Activated CD4-positive, alpha-beta memory T cell treated with anti-CD3 and anti-CD28 coated beads, Interleukin-2, amount 10 ng/mL, durations not matched to agents 7 days and 5 days (primary cell): ENCODE results near the gene HES5. TPM values are rescaled to one million over a fixed set of nuclear protein-coding genes. Genes with fewer than 3 reads are reported as not detected.

ENCODE experiments used
- CTCF ChIA-PET: fragments of 350-600 bp; sonication (Branson Sonifier 250); formaldehyde crosslinking; loops from one replicate; lab custom pipeline; 2021; ENCODE audit warnings: antibody characterized with exemption, inconsistent platforms; lab: Charles Lee
- POLR2A ChIA-PET: fragments of 350-600 bp; sonication (Branson Sonifier 250); formaldehyde crosslinking; loops from one replicate; lab custom pipeline; 2021; ENCODE audit warnings: antibody characterized with exemption; lab: Charles Lee
- DNase-seq: peaks from one replicate; pipeline ENCODE4 v3.0.0-alpha.2; 2020
- H3K27ac Mint-ChIP-seq: one replicate; pipeline ENCODE4 v1.8.0; 2021; ENCODE audit warnings: mild to moderate bottlenecking, mixed read lengths
- H3K27me3 Mint-ChIP-seq: one replicate; pipeline ENCODE4 v1.8.0; 2021; ENCODE audit warnings: mixed read lengths
- H3K36me3 Mint-ChIP-seq: one replicate; pipeline ENCODE4 v1.8.0; 2021; ENCODE audit warnings: low read depth, mixed read lengths
- H3K4me1 Mint-ChIP-seq: one replicate; pipeline ENCODE4 v1.8.0; 2021; ENCODE audit warnings: mixed read lengths
- H3K4me3 Mint-ChIP-seq: one replicate; pipeline ENCODE4 v1.8.0; 2021; ENCODE audit warnings: mild to moderate bottlenecking, mixed read lengths
- H3K9me3 Mint-ChIP-seq: one replicate; pipeline ENCODE4 v1.8.0; 2021; ENCODE audit warnings: mixed read lengths
- total RNA-seq, 2 experiments: library from RNA; stranded (reverse); gene quantifications; one replicate each; pipeline ENCODE4 v1.2.3, GENCODE V29; 2021

HES5 gene
- total RNA-seq, 2 experiments from 2014 or later: not detected

DNA sequence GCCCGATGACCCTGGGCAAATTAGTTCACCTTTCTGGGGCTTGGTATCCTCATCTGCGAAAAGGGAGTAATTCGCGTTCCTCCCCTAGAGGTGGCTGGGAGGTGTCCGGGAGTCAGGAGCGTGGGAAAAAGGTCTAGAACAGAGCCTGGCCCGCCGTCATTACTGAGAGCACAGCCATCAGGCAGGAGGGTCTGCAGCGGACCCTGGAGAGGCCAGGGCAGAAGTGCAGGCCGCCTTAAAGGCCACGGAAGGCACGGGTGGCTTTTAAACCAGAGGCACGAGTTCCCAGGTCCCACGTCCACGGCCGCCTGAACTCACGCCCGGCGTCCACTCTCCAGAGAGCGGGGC, 4.5 kb downstream of the HES5 start:
- ChIA-PET CTCF (interaction anchor here (1.0 to 4.2 kb wide), 6 partner anchors 16 to 617 kb away, joined by 3 to 81 read pairs (median 8); partner anchors contain the start of genes PRXL2B and TNFRSF14), POLR2A (interaction anchor here (1.2 to 13.2 kb wide), 11 partner anchors 9 to 270 kb away, joined by 3 to 228 read pairs (median 6); partner anchors contain the start of genes MORN1, PEX10, PRXL2B and RER1)
- Mint-ChIP-seq H3K4me3 (peak overlapping the region; percentile 80), H3K4me1 (peaks cover 47% of the 10 kb centered on the region), H3K9me3 (no peaks in the 10 kb centered on the region), H3K36me3 (peaks cover 37% of the 10 kb centered on the region), H3K27me3 (peaks cover 15% of the 10 kb centered on the region), H3K27ac (peak overlapping the region; percentile 93)
- no peak for DNase-seq

DNA sequence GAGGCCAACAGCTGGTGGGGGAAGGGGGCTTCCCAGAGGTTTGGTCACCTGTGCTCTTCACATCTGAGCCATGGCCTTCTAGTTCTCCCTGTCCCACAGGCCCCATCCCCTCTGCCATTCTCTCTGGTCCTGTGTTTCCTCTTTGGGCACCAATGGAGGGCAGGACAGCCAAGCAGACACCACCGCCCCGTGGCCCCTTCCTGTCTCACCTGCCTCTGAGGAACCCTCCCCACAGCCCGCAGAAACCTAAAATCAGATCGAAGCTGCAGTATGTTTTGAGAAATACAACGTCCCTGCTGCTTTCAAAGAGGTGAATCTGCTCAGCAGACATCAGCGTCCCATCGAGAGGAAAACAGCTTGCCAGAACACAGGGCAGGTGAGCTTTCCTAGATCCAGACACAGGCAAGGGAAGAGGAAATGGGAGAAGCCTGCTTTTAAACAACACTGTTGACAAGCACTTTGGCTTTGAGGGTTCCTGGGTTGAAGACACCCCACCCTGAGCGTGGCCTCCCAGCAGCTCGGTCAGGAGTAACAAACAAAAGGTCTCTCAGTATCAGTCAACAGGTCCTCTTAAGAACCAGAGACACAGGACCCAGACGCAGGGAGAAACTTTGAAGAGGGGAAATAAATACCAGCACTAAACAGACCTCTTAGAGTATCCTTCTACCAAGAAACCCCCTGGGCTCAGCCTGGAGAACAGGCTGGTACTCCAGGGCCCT, 6.0 kb downstream of the HES5 start:
- H3K4me3 Mint-ChIP-seq: peak overlapping the region; percentile 80
- H3K9me3 Mint-ChIP-seq: no peaks in the 10 kb centered on the region

DNA sequence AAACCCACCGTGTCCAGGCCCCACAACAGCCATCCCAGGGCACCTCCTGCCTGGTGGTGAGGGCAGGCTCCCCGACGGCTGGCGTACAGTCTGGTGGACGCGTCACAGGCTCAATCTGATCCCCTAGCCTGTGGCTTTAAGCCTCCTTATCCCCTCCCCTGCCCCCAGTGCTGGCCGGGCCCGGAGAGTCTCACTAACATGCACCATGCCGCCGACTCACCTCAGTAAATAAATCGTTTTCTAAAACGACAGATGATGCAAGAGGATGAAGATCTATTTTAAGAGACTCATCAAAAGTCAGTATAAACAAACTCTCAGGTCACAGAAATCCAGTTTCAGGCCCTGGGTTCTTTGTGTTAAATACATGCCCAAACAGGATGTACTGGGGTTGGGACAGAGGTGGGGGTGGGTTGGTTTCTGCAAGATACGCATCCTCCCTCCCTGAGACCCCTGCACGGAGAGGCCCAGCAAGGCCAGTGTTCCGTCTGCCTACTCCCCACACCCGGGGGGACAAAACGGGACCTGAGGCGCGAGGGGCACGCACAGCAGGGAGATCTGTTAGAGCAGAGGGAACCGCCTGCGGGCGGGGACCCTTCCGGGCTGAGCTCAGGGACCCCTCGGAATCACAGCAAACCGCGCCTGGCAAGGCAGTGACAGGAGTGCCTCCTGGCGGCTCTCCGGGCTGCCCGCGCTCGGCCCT, 6.7 kb downstream of the HES5 start:
- ChIA-PET POLR2A (interaction anchor here (1.2 to 13.2 kb wide), 10 partner anchors 8 to 328 kb away, joined by 3 to 228 read pairs (median 6); partner anchors contain the start of genes FAAP20, PRXL2B and TNFRSF14), CTCF (interaction anchor here (0.9 to 4.2 kb wide), 10 partner anchors 24 to 328 kb away, joined by 3 to 81 read pairs (median 6); partner anchors contain the start of genes FAAP20, PEX10, PRXL2B and TNFRSF14)
- peak overlapping the region; percentile 80 for H3K4me3 Mint-ChIP-seq
- H3K36me3 Mint-ChIP-seq: peaks cover 47% of the 10 kb centered on the region
- H3K27ac Mint-ChIP-seq: peak overlapping the region; percentile 93
- peaks cover 40% of the 10 kb centered on the region for H3K4me1 Mint-ChIP-seq
- no peaks in the 10 kb centered on the region for H3K9me3 Mint-ChIP-seq
- peaks cover 6% of the 10 kb centered on the region for H3K27me3 Mint-ChIP-seq
- no peak for DNase-seq

More for the DNA sequence above, 6.0 kb downstream of the HES5 start:
- POLR2A ChIA-PET: interaction anchor here (0.6 to 13.2 kb wide), 13 partner anchors 9 to 329 kb away, joined by 3 to 228 read pairs (median 5); partner anchors contain the start of genes FAAP20, MORN1, PRXL2B and RER1
- H3K27ac Mint-ChIP-seq: peak overlapping the region; percentile 93
- CTCF ChIA-PET: interaction anchor here (0.7 to 4.2 kb wide), 11 partner anchors 23 to 329 kb away, joined by 3 to 81 read pairs (median 4); partner anchors contain the start of genes FAAP20, PEX10, PRXL2B and TNFRSF14
- H3K27me3 Mint-ChIP-seq: peaks cover 12% of the 10 kb centered on the region
- peak; percentile 81 for DNase-seq
- peaks cover 45% of the 10 kb centered on the region for H3K4me1 Mint-ChIP-seq
- peaks cover 40% of the 10 kb centered on the region for H3K36me3 Mint-ChIP-seq

DNA sequence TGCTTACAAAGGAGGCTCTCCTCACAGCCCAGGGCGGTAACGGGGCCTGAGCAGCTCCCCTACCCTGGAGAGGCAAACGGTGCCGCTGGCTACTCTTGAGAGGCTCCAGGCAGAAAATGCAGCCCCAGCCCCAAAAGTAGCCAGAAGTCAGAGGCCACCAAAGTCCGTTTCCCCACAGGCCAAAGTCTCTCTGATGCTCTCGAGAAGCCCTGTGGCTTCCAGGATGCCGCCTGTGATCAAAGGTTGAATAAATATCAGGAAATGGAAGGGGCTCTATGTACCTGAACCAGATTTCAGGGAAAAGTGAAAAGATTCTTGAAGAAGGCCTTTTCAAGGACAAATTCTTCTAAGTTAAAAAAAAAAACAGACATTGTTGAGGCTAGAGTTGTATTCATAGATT, 7.8 kb downstream of the HES5 start:
- H3K27ac Mint-ChIP-seq: no peak overlapping the region
- H3K36me3 Mint-ChIP-seq: peaks cover 54% of the 10 kb centered on the region
- peaks cover 3% of the 10 kb centered on the region for H3K27me3 Mint-ChIP-seq
- H3K4me3 Mint-ChIP-seq: no peak overlapping the region
- POLR2A ChIA-PET: no interaction called here
- peaks cover 36% of the 10 kb centered on the region for H3K4me1 Mint-ChIP-seq
- no peaks in the 10 kb centered on the region for H3K9me3 Mint-ChIP-seq
- CTCF ChIA-PET: no interaction called here
- DNase-seq: no peak

DNA sequence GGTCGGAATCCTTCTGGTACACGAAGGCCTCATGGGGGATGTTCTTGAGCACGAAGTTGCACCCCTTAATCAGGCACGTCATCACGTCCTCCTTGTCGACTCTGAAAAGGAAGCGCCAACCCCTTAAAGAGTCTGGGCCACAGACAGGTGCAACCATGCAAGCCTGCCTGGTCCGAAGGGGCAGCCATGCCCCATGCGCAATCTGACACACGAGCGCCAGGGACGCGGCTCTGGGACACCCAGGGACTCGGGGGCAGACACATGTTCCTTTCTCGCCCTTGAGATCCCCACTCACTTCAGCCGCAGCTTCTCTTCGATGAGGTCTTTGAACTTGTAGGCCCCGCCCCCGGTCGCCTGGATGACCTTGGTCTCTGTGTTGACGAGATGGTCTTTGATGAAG, 9.3 kb downstream of the HES5 start:
- H3K4me1 Mint-ChIP-seq: peaks cover 30% of the 10 kb centered on the region
- peaks cover 62% of the 10 kb centered on the region for H3K36me3 Mint-ChIP-seq
- no peak for DNase-seq
- no peaks in the 10 kb centered on the region for H3K9me3 Mint-ChIP-seq
- ChIA-PET CTCF (no interaction called here), POLR2A (no interaction called here)
- no peak overlapping the region for H3K4me3 Mint-ChIP-seq
- no peaks in the 10 kb centered on the region for H3K27me3 Mint-ChIP-seq
- no peak overlapping the region for H3K27ac Mint-ChIP-seq

DNA sequence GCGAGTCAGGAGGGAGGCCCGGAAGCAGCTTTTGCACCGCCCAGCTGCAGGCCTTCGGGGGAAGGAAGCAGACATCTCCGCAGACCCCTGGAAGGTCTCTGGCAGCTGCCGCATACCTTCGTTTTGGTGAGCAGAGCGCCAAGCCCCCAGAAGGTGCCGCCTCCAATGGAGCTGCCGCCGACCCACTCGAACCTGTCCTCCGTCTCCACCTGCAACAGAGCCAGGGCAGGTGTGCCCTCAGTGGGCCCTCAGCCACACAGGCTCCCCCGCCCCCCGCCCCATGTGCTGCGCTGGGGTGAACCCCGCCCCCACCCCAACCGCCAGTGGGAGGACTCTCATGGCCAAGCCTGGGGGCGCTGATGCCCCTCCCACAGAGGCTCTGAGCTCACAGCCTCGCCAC, 9.9 kb downstream of the HES5 start:
- H3K36me3 Mint-ChIP-seq: peaks cover 63% of the 10 kb centered on the region

DNA sequence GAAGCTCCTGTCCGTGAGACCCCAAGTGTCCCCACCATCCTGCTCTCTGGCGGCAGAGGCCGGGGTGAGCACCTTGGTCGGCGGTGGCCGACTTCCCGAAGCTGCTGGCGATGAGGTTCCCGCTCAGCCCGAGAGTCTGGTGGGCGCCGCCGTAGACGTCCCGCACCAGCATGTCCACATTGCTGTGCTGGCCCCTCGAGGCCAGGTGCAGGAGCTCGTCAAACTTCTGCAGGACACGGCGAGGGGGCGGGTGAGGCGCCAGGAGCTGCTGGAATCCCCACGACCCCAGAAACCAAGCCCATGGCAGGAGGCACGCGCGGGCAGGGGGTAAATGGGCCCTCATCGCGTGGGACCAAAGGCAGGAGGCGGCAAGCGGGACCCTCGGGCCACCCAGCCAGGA, 10.3 kb downstream of the HES5 start:
- POLR2A ChIA-PET: no interaction called here
- CTCF ChIA-PET: no interaction called here

More for the DNA sequence above, 9.9 kb downstream of the HES5 start:
- Mint-ChIP-seq H3K27ac (no peak overlapping the region), H3K9me3 (no peaks in the 10 kb centered on the region), H3K27me3 (no peaks in the 10 kb centered on the region), H3K4me3 (no peak overlapping the region), H3K4me1 (peaks cover 30% of the 10 kb centered on the region)
- DNase-seq: no peak
- POLR2A ChIA-PET: no interaction called here
- CTCF ChIA-PET: no interaction called here

DNA sequence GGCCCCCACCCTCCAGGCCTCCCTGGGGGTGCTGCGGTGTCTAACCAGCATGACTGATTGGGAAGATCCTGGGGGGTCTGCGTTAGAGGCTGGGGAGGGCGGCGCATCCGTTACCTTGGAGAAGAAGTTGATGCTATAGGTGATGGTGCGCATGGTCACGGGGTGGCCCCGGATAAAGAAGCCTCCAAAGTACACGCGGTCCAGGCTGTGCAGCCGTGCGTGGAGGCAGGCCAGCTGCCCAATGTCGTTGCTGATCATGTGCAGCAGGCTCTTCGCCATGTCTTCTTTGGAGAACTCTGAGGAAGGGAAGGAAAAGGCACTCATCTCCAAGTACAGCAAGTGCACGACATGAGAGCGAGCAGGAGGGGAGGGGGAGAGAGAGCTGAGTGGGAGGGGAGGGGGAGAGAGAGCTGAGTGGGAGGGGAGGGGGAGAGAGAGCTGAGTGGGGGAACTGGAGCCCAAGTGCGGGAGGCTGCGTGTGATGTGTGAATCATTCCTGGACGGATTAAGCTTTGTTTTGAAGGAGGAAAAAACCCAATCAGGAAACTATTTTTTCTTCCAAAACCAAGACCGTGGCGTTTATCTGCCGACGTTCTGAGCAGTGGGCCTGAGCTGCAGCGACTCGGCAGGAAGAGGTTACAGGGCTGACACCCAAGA, 10.9 kb downstream of the HES5 start:
- CTCF ChIA-PET: no interaction called here
- POLR2A ChIA-PET: no interaction called here
- no peaks in the 10 kb centered on the region for H3K27me3 Mint-ChIP-seq

More for the DNA sequence above, 10.3 kb downstream of the HES5 start:
- peaks cover 60% of the 10 kb centered on the region for H3K36me3 Mint-ChIP-seq
- DNase-seq: no peak
- H3K27ac Mint-ChIP-seq: no peak overlapping the region
- H3K4me1 Mint-ChIP-seq: peaks cover 25% of the 10 kb centered on the region
- H3K9me3 Mint-ChIP-seq: no peaks in the 10 kb centered on the region
- no peak overlapping the region for H3K4me3 Mint-ChIP-seq
- no peaks in the 10 kb centered on the region for H3K27me3 Mint-ChIP-seq

DNA sequence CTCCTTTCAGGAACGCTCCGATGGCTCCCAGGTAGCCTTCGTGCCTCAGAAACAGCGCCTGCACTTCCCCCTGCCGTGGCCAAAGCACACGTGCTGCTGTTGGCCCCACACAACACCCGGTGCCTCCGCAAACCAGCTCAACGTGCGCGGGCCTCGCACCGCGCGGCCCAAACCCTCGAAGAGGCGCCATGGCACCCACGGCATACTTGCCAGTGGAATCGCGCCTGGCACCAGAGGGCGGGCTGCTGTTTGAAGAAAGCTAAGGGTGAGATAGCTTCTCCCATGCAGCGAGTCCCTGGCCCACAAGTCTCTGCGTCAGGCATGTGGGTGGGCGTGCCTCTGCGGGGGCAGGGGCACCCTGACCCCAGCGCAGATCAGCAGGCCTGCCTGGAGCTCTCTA, 11.5 kb downstream of the HES5 start:
- POLR2A ChIA-PET: no interaction called here
- Mint-ChIP-seq H3K4me1 (peaks cover 13% of the 10 kb centered on the region), H3K9me3 (no peaks in the 10 kb centered on the region), H3K4me3 (no peak overlapping the region), H3K27ac (no peak overlapping the region), H3K27me3 (no peaks in the 10 kb centered on the region), H3K36me3 (peaks cover 58% of the 10 kb centered on the region)
- CTCF ChIA-PET: no interaction called here
- no peak for DNase-seq

More for the DNA sequence above, 10.9 kb downstream of the HES5 start:
- peaks cover 19% of the 10 kb centered on the region for H3K4me1 Mint-ChIP-seq
- peaks cover 59% of the 10 kb centered on the region for H3K36me3 Mint-ChIP-seq
- DNase-seq: no peak
- H3K27ac Mint-ChIP-seq: no peak overlapping the region
- H3K9me3 Mint-ChIP-seq: no peaks in the 10 kb centered on the region
- no peak overlapping the region for H3K4me3 Mint-ChIP-seq

DNA sequence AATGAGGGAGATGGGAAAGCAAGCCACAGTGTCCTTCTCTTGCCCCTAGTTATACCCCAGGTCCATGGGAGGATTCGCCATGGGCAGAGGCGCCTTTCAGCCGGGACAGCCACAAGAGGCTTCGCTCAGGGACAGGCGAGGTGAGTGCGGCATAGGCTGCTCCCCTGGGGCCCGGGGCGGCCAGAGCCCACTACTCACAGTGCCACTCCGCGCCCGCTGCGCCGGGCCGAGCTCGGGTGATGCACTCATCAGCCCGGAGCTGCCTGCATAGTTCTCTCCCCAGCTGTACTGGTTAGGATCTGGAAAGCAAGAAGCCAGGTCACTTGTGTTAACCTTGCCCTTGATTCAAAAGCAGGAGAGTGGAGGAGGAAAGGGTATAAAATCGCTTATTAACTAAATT, 12.1 kb downstream of the HES5 start:
- peaks cover 8% of the 10 kb centered on the region for H3K4me1 Mint-ChIP-seq
- POLR2A ChIA-PET: no interaction called here
- CTCF ChIA-PET: no interaction called here
- H3K27me3 Mint-ChIP-seq: no peaks in the 10 kb centered on the region
- DNase-seq: no peak
- no peak overlapping the region for H3K27ac Mint-ChIP-seq
- no peaks in the 10 kb centered on the region for H3K9me3 Mint-ChIP-seq
- no peak overlapping the region for H3K4me3 Mint-ChIP-seq
- H3K36me3 Mint-ChIP-seq: peaks cover 53% of the 10 kb centered on the region

DNA sequence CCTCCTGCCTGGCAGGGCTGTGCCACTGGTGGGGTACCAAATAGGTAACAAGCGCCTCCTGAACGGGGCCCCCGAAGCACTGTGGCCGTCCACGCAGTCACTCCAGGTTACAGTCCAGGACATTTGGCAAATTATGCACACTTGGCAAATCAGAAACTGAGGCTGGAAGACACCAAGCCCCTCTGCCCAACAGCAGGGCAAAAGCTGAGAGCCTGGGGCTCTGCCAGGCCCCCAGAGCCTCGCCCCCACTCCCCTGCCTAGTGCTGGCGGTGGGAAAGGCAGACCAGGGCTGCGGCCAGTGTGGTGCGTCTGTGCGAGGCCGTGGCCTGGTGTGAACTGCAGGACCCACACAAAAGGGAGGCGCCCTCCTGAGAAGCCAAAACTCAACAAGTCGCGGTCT, 13.1 kb downstream of the HES5 start:
- no peak overlapping the region for H3K27ac Mint-ChIP-seq

DNA sequence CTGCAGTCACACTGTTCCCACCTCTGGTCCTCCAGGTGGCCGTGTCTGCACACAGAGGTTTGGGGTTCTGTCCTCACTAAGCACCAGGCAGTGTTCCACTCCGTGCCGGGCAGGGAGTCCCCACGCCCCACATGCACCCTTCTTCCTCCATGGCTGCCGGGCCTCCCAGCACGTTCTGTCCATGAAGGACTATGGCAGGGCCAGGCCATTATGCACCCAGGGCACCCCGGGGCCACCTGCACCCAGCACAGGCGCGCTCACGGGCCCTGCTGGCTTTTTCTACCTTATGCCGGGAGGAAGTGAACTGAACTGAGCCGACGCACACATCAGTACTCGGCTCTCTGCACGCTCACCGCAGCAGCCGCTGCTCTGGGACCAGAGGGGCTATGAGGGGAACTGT, 13.9 kb downstream of the HES5 start:
- CTCF ChIA-PET: no interaction called here
- H3K9me3 Mint-ChIP-seq: no peaks in the 10 kb centered on the region
- no peak for DNase-seq
- no peak overlapping the region for H3K27ac Mint-ChIP-seq
- no peaks in the 10 kb centered on the region for H3K27me3 Mint-ChIP-seq
- peaks cover 46% of the 10 kb centered on the region for H3K36me3 Mint-ChIP-seq
- no peaks in the 10 kb centered on the region for H3K4me1 Mint-ChIP-seq
- H3K4me3 Mint-ChIP-seq: no peak overlapping the region
- POLR2A ChIA-PET: interaction anchor here (0.9 to 1.5 kb wide), 2 partner anchors 8 to 9 kb away, joined by 3 read pairs; no protein-coding TSS in a partner anchor

More for the DNA sequence above, 13.1 kb downstream of the HES5 start:
- CTCF ChIA-PET: no interaction called here
- Mint-ChIP-seq H3K4me3 (no peak overlapping the region), H3K4me1 (no peaks in the 10 kb centered on the region), H3K9me3 (no peaks in the 10 kb centered on the region), H3K36me3 (peaks cover 45% of the 10 kb centered on the region), H3K27me3 (no peaks in the 10 kb centered on the region)
- DNase-seq: no peak
- POLR2A ChIA-PET: interaction anchor here (0.9 kb wide), 1 partner anchor 10 kb away, joined by 3 read pairs; no protein-coding TSS in a partner anchor
